GM12874 (cell line): ENCODE measurements around the gene SELENOP.

Experiments used
- TF ChIP-seq, protein P1 (sequence below): IDR thresholded peaks from 2 replicates; pipeline ENCODE4 v1.5.1; 2011; ENCODE audit warnings: low read depth, mild to moderate bottlenecking, control low read depth, low read length, moderate library complexity; ENCODE audit not compliant: insufficient read depth

Gene SELENOP

DNA sequence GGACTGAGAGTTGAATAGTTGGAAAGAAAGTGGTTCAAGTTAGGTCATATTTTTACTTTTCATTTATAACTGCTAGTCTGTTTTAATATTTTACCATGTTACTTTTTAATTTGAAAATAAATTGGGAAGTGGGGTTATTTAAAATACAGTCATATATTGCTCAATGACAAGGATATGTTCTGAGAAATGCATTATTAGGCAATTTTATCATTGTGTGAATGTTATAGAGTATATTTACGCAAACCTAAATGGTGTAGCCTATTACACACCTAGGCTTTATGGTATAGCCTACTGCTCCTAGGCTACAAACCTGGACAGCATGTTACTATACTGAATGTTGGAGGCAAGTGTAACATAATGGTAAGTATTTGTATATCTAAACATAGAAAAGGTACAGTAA, 49.9 kb downstream of the SELENOP start:
- TF ChIP-seq, protein P1, sequence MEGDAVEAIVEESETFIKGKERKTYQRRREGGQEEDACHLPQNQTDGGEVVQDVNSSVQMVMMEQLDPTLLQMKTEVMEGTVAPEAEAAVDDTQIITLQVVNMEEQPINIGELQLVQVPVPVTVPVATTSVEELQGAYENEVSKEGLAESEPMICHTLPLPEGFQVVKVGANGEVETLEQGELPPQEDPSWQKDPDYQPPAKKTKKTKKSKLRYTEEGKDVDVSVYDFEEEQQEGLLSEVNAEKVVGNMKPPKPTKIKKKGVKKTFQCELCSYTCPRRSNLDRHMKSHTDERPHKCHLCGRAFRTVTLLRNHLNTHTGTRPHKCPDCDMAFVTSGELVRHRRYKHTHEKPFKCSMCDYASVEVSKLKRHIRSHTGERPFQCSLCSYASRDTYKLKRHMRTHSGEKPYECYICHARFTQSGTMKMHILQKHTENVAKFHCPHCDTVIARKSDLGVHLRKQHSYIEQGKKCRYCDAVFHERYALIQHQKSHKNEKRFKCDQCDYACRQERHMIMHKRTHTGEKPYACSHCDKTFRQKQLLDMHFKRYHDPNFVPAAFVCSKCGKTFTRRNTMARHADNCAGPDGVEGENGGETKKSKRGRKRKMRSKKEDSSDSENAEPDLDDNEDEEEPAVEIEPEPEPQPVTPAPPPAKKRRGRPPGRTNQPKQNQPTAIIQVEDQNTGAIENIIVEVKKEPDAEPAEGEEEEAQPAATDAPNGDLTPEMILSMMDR, result no peak

DNA sequence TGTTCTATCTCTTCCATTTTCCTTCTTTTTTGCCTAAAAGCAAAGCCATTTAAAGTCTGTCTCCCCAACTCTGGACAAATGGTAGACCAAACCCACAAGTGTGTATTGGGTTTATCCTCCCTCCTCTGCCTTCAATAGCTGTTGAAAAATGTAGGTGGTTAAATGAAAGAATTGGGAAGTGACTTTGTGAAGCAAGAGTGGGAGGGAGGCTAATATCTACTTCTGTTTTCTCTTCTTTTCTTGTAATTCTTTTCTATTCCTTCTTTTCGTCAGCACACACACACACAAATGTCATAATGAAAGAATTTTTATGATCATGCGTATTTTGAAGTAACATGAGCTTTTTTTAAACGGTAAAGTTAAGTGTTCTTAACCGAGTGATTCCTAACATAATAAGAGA, 51.3 kb downstream of the SELENOP start:
- TF ChIP-seq, protein P1, result no peak

DNA sequence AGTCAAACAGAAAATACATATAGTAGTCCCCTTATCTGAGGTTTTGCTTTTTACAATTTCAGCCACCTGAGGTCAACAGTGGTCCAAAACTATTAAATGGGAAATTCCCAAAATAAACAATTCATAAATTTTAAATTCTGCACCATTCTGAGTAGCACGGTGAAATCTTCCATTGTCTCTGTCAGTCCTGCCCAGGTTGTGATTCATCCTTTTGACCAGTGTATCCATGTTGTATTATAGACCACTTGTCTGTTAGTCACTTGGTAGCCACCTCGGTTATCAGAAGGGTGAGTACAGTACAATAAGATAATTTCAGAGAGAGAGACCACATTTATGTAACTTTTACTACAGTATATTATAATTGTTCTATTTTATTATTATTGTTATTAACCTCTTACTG, 52.2 kb downstream of the SELENOP start:
- TF ChIP-seq, protein P1, result no peak

DNA sequence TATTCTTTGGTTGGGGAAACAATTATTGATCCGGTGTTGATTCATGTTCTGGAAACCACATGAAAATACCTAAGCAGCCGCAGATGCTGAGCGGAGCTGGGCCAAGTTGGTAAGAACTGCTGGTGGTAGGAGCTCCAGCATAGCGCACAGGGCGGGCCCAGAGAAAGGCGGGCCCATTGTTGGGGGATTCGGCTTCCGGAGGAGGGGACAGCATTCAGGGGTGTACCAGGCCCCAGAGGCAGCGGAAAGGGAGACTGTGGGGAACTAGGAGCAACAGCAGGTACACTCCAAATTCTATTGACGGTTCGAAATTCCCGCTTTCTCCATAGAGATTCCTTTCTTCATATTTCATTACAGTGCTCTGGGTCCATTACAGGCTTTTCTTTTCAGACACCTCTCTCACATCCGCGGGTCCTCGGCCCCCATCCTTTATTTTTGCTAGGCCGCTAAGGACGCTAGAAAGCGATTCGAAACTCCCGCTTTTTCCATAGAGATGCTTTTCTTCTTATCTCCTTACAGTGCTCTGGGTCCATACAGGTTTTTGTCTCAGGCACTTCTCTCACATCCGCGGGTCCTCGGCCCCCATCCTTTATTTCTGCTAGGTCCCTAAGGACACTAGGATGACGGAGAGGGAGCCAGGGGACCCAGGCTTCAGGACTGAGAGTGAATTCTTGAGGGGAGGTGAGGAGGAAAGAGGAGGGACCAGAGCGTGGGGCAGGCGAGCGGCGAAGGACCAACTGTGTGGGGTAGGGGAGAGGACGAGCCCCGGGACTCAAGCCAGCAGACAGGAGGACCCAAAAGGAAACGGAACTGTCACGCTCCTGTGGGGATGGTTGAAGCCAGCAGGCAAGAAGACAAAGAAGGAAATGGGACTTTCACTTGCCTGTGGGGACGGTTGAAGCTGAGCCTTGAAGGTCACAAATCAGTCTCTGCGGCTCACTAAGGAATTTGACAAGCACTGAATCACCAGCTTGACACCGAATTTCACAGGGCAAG, 54.8 kb downstream of the SELENOP start, which contains the start of gene CCDC152:
Gene CCDC152 (plus strand): TSS at position 213 of the 996 bp plus-strand sequence. CDS start 2,304 bp downstream, outside the sequence.
- TF ChIP-seq, protein P1, result no peak

DNA sequence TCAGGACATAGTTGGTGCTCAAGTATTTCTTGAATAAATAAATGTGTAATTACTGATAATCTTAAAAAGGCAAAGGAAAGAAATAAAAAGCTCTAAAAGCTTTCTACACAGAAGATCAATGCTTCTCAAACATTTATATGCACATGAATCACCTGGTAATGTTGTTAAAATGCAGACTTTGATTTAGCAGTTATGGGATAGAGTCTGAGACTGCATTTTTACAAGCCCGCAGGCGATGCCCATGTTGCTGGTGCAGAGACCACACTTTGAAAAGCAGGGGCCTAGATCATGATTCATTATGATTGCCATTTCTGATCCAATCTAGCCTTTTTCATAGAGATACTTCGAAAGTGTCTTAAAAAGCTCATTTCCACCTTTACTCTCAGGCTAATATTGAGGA, 58.6 kb downstream of the SELENOP start:
- TF ChIP-seq, protein P1, result no peak

DNA sequence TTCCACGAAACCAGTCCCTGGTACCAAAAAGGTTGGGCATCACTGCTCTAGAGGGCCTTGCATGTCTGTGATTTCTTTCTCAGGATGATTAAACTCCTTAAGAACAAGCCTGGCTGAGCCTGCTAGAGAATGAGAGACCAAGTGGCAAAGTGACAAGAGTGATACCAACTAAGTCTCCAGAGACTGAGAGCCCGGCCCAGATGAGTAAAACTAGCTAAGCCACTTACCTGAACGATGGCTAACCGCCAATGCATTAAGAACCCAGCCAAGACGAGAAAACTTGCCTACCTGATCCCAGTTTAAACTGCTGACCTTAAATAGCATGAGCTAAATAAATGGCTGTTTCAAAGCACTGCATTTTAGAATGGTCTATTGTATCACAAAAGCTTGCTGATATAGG, 60.6 kb downstream of the SELENOP start:
- TF ChIP-seq, protein P1, result no peak

DNA sequence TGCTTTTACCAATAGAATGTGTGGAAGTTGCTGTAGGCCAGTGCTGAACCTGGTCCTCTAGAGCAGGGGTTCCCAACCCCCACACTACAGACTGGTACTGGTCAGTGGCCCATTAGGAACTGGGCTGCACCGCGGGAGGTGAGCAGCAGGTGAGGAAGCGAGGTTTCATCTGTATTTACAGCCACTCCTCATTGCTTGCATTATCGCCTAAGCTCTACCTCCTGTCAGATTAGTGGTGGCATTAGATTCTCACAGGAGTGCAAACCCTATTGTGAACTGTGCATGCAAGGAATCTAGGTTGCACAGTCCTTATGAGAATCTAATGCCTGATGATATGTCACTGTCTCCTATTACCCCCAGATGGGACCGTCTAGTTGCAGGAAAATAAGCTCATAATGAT, 61.2 kb downstream of the SELENOP start:
- TF ChIP-seq, protein P1, result no peak
